Neural cell (in vitro differentiated cells): Measurements from ENCODE around the gene KRTAP11-1. TPM values are rescaled to one million over a fixed set of nuclear protein-coding genes. Genes with fewer than 3 reads are reported as not detected.

ENCODE experiments used
- H2AFZ ChIP-seq: fragments of 200-600, 300-800 bp; sonication (generic), shearing (Covaris generic); 2 replicates; pipeline ENCODE4 v1.6.0; 2014; ENCODE audit warnings: low read depth, mild to moderate bottlenecking, antibody characterized with exemption, low read length, moderate library complexity
- H3F3A ChIP-seq: fragments of 200-600 bp; shearing (Covaris generic); 2 replicates; pipeline ENCODE4 v1.6.1; 2016; ENCODE audit warnings: mild to moderate bottlenecking, moderate library complexity, mixed read lengths, antibody characterized with exemption, low read length; ENCODE audit not compliant: insufficient read depth, poor library complexity, severe bottlenecking
- H3K27ac ChIP-seq: fragments of 200-600, 300-800 bp; sonication (generic), shearing (Covaris generic); 2 replicates; pipeline ENCODE4 v1.5.1; 2014; ENCODE audit warnings: mild to moderate bottlenecking, low read length, moderate library complexity
- H3K27me3 ChIP-seq: fragments of 300-800, 200-600 bp; sonication (generic), shearing (Covaris generic); 2 replicates; pipeline ENCODE4 v1.6.0; 2014; ENCODE audit warnings: mild to moderate bottlenecking, low read depth, low read length, moderate library complexity; ENCODE audit not compliant: insufficient read depth
- H3K36me3 ChIP-seq: fragments of 300-800, 200-600 bp; sonication (generic), shearing (Covaris generic); 2 replicates; pipeline ENCODE4 v1.5.1; 2014; ENCODE audit warnings: mild to moderate bottlenecking, antibody characterized with exemption, low read length, moderate library complexity; ENCODE audit not compliant: insufficient read depth
- H3K4me2 ChIP-seq: fragments of 300-800, 200-600 bp; sonication (generic), shearing (Covaris generic); 2 replicates; pipeline ENCODE4 v1.6.0; 2014; ENCODE audit warnings: mild to moderate bottlenecking, low read length
- H3K4me3 ChIP-seq: fragments of 300-800, 200-600 bp; sonication (generic), shearing (Covaris generic); 2 replicates; pipeline ENCODE4 v1.5.1; 2014; ENCODE audit warnings: mild to moderate bottlenecking, low read length, moderate library complexity
- H3K79me2 ChIP-seq: fragments of 200-600 bp; shearing (Covaris generic); replicated peaks from 2 replicates; pipeline ENCODE4 v1.6.0; 2014; ENCODE audit warnings: mild to moderate bottlenecking, low read length, moderate library complexity; ENCODE audit not compliant: insufficient read depth
- H3K9ac ChIP-seq: fragments of 300-800, 200-600 bp; sonication (generic), shearing (Covaris generic); 2 replicates; pipeline ENCODE4 v1.6.1; 2016; ENCODE audit warnings: mild to moderate bottlenecking, low read length, mixed read lengths
- H3K9me2 ChIP-seq: fragments of 200-600 bp; shearing (Covaris generic); 2 replicates; pipeline ENCODE4 v1.6.1; 2016; ENCODE audit warnings: mild to moderate bottlenecking, low read length, mixed read lengths; ENCODE audit not compliant: insufficient read depth
- H3K9me3 ChIP-seq: fragments of 200-600, 300-800 bp; sonication (generic), shearing (Covaris generic); 2 replicates; pipeline ENCODE4 v1.6.1; 2016; ENCODE audit warnings: mild to moderate bottlenecking, mixed run types, low read length, moderate library complexity, mixed read lengths
- H4K20me1 ChIP-seq: fragments of 200-600 bp; shearing (Covaris generic); 2 replicates; pipeline ENCODE4 v1.6.1; 2016; ENCODE audit warnings: mild to moderate bottlenecking, mixed run types; ENCODE audit not compliant: insufficient read depth
- EP300 ChIP-seq: fragments of 450-650 bp; conservative IDR thresholded peaks from 2 replicates; pipeline ENCODE4 v1.6.1; 2014; ENCODE audit warnings: antibody characterized with exemption, mild to moderate bottlenecking, moderate library complexity; ENCODE audit not compliant: poor library complexity, severe bottlenecking
- EZH2 ChIP-seq: fragments of 200-600, 300-800 bp; shearing (Covaris generic), sonication (generic); IDR thresholded peaks from 2 replicates; pipeline ENCODE4 v1.6.1; 2014; ENCODE audit warnings: antibody characterized with exemption, low read length, borderline replicate concordance, mild to moderate bottlenecking; ENCODE audit not compliant: insufficient read depth, poor library complexity, severe bottlenecking
- MXI1 ChIP-seq: fragments of 450-650 bp; conservative IDR thresholded peaks from 2 replicates; pipeline ENCODE4 v1.6.1; 2014; ENCODE audit warnings: antibody characterized with exemption, mild to moderate bottlenecking; ENCODE audit not compliant: poor library complexity, severe bottlenecking
- POLR2AphosphoS5 ChIP-seq: IDR thresholded peaks from 2 replicates; pipeline ENCODE4 v1.6.1; 2012
- RAD21 ChIP-seq: fragments of 450-650 bp; conservative IDR thresholded peaks from 2 replicates; pipeline ENCODE4 v1.6.1; 2014; ENCODE audit warnings: antibody characterized with exemption, mild to moderate bottlenecking, moderate library complexity
- REST ChIP-seq: IDR thresholded peaks from 2 replicates; pipeline ENCODE4 v1.6.1; 2012; ENCODE audit warnings: borderline replicate concordance
- SMC3 ChIP-seq: fragments of 450-650 bp; conservative IDR thresholded peaks from 2 replicates; pipeline ENCODE4 v1.6.1; 2014; ENCODE audit warnings: antibody characterized with exemption, mild to moderate bottlenecking, moderate library complexity; ENCODE audit not compliant: poor library complexity
- TAF1 ChIP-seq: IDR thresholded peaks from 2 replicates; pipeline ENCODE4 v1.6.1; 2012; ENCODE audit warnings: low read depth
- polyA plus RNA-seq: library from polyadenylated mRNA; depleted of rRNA; stranded (reverse); fragments of >200 nt; gene quantifications from 2 replicates; pipeline ENCODE4 v1.2.3, GENCODE V29; 2014
- TF ChIP-seq, protein P1 (sequence below): fragments of 450-650 bp; IDR thresholded peaks from 2 replicates; pipeline ENCODE4 v1.5.1; 2014; ENCODE audit warnings: antibody characterized with exemption, mild to moderate bottlenecking, moderate library complexity; ENCODE audit not compliant: poor library complexity, severe bottlenecking

Gene KRTAP11-1
- polyA plus RNA-seq, 1 donor from 2014 or later = not detected

DNA sequence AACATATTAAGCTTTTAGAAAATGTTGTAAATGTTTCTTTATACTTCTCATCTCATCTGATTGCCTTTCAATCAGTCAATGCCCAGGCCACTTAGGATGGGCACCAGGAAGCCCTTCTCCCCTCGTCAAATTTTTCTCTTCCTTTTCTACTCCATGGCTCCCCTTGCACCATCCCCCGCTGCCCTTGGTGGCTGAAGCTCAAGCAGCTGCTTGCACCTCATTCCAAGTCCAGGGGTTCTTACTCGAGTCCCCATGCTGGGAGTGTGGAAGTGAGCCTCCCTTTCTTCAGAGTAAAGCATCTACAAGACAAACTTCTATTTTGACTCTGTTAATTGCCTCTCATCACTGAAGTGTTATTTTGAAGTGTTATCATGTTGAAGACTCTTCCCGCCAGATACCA is 39.7 kb upstream of the KRTAP11-1 start:
- Histone ChIP-seq H3K9me3 (no peaks in the 10 kb centered on the region), H3K9ac (no peak overlapping the region), H3K4me2 (no peak overlapping the region), H3K4me3 (no peak overlapping the region), H3K79me2 (no peaks in the 10 kb centered on the region), H3K9me2 (no peaks in the 10 kb centered on the region), H2AFZ (no peak overlapping the region), H3F3A (no peaks in the 10 kb centered on the region), H3K27me3 (no peaks in the 10 kb centered on the region), H4K20me1 (no peaks in the 10 kb centered on the region), H3K27ac (no peak overlapping the region), H3K36me3 (no peaks in the 10 kb centered on the region)
- TF ChIP-seq TAF1 = no peak
- no peak for TF ChIP-seq POLR2AphosphoS5
- no peak for TF ChIP-seq MXI1
- no peak for TF ChIP-seq REST
- TF ChIP-seq EZH2 = no peak
- no peak for TF ChIP-seq RAD21
- TF ChIP-seq EP300 = no peak
- TF ChIP-seq, protein P1, sequence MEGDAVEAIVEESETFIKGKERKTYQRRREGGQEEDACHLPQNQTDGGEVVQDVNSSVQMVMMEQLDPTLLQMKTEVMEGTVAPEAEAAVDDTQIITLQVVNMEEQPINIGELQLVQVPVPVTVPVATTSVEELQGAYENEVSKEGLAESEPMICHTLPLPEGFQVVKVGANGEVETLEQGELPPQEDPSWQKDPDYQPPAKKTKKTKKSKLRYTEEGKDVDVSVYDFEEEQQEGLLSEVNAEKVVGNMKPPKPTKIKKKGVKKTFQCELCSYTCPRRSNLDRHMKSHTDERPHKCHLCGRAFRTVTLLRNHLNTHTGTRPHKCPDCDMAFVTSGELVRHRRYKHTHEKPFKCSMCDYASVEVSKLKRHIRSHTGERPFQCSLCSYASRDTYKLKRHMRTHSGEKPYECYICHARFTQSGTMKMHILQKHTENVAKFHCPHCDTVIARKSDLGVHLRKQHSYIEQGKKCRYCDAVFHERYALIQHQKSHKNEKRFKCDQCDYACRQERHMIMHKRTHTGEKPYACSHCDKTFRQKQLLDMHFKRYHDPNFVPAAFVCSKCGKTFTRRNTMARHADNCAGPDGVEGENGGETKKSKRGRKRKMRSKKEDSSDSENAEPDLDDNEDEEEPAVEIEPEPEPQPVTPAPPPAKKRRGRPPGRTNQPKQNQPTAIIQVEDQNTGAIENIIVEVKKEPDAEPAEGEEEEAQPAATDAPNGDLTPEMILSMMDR = no peak
- TF ChIP-seq SMC3 = no peak

DNA sequence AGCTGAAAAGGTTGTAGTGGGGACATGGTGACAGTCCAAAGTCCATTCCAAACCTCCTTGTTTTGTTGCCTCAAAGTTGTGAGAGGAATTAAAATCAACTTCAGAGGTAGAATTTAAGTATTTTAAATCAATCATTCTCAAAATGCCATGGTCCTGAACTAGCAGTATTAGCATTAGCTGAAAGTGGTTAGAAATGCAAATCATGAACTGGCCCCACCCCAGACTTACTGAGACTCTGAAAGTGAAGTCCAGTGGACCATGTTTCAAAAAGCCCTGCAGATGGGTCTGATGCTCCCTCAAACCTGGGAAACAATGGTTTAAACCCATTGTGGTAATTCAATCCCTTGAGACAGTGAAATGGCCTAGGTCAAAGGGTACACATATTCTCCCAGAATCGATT is 36.2 kb upstream of the KRTAP11-1 start:
- H3K9me3 ChIP-seq = no peaks in the 10 kb centered on the region
- H4K20me1 ChIP-seq = no peaks in the 10 kb centered on the region
- no peak overlapping the region for H2AFZ ChIP-seq
- no peaks in the 10 kb centered on the region for H3F3A ChIP-seq
- H3K36me3 ChIP-seq = no peaks in the 10 kb centered on the region
- H3K27me3 ChIP-seq = no peaks in the 10 kb centered on the region
- H3K4me3 ChIP-seq = no peak overlapping the region
- no peak overlapping the region for H3K9ac ChIP-seq
- no peaks in the 10 kb centered on the region for H3K9me2 ChIP-seq
- H3K27ac ChIP-seq = no peak overlapping the region
- no peak overlapping the region for H3K4me2 ChIP-seq
- no peaks in the 10 kb centered on the region for H3K79me2 ChIP-seq
- TF ChIP-seq EZH2 = no peak
- no peak for TF ChIP-seq POLR2AphosphoS5
- no peak for TF ChIP-seq REST
- no peak for TF ChIP-seq EP300
- TF ChIP-seq TAF1 = no peak
- no peak for TF ChIP-seq RAD21
- TF ChIP-seq, protein P1 = no peak
- TF ChIP-seq MXI1 = no peak
